ENCODE data around the gene HNRNPUL1. TPM values are rescaled to one million over a fixed set of nuclear protein-coding genes. Genes with fewer than 3 reads are reported as not detected.

HNRNPUL1 gene
- total RNA-seq, 4 donors from 2014 or later, result 148 to 207 (median 179) TPM

DNA sequence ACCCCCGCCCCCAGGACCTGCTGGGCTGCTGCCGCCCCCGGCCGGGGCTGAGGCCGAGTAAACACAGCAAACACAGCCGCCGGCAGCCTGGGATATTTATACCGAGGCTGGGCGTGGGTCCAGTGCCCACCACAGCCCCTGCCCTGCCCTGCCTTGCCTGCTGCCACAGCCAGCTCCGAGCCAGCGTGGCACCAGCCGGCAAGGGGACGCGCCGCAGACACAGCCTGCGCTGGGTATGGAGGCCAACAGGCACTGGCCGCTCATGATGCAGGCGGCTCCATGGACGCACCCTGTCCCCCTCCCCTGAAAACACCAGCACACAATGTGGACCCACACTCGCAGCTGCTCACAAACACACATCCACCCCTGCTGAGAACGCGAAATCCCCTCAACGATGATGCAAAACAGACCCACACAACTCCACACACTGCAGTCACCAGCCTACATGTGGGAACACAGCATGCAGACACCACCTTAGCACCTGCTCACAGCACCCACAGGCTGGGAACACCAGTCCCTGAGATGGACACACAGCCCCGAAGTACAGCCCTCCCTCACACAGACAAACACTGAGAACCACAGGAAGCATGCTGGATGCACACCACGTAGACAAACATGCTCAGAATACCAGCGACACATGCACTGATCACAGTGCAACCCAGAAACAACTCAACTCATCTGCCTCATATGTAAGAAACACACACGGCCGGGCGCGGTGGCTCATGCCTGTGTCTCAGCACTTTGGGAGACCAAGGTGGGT is 62.0 kb downstream of the HNRNPUL1 start:
- TF ChIP-seq POLR2AphosphoS5 (IDR thresholded peaks at IDR 0.05) (no peak), EP300 (IDR thresholded peaks at IDR 0.05) (no peak)
- H3K9me3 ChIP-seq, result no peaks in the 10 kb centered on the region
- 8% methylated on average over 8 of the region's 30 CpGs for WGBS
- no peaks in the 10 kb centered on the region for H3K27me3 ChIP-seq
- peak overlapping the region; percentile 40 to 52 (median 46) for H3K4me3 ChIP-seq
- no peak for DNase-seq (ENCODE audit: extremely low spot score)
- intact Hi-C loops (cut with DNase I), result no loop called here
- peaks cover 3 to 48% (median 38%) of the 10 kb centered on the region in 4 donors for H3K36me3 ChIP-seq
- peaks cover 72 to 85% (median 78%) of the 10 kb centered on the region in 4 donors for H3K4me1 ChIP-seq
- H3K27ac ChIP-seq (replicated peaks in 1 of 4), result peak overlapping the region; percentile 78 to 86 (median 84)

DNA sequence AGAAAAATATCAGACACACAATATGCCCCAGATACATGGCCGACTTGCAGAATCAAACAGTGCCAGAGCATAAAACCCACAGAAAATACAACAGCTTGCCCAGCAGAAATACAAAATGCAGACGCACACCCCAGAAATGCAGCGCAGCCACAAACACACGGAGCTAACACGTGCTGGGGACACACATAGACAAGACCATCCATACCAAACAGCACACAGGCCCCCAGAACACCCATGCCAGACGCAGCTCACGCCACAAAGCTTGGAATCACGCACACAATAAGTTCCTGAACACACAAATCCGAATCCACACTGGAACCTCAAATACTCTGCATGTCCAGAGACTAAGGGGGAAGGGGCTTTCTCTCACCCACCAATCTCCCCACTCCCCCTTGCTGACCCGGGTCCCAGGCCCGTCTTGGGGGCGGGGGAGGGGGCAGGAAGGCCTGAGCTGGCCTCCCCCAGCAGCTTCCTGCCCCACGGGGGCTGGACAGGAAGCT is 63.0 kb downstream of the HNRNPUL1 start:
- peak overlapping the region; percentile 47 to 84 (median 59) for H3K27ac ChIP-seq (replicated peaks in 1 of 4)
- H3K4me3 ChIP-seq, result peak overlapping the region; percentile 13 to 46 (median 26)
- no peak for DNase-seq (ENCODE audit: extremely low spot score)
- WGBS, result 47% methylated on average over 12 of the region's 13 CpGs
- peaks cover 8 to 53% (median 44%) of the 10 kb centered on the region in 4 donors for H3K36me3 ChIP-seq
- intact Hi-C loops (cut with DNase I), result no loop called here
- peaks cover 63 to 75% (median 68%) of the 10 kb centered on the region in 4 donors for H3K4me1 ChIP-seq
- H3K27me3 ChIP-seq, result no peaks in the 10 kb centered on the region
- H3K9me3 ChIP-seq, result no peaks in the 10 kb centered on the region
- no peak for TF ChIP-seq POLR2A (IDR thresholded peaks at IDR 0.05; ENCODE audit: low read depth)
- no peak for TF ChIP-seq POLR2AphosphoS5 (IDR thresholded peaks at IDR 0.05)
- no peak for TF ChIP-seq EP300 (IDR thresholded peaks at IDR 0.05)
- TF ChIP-seq, protein P1, sequence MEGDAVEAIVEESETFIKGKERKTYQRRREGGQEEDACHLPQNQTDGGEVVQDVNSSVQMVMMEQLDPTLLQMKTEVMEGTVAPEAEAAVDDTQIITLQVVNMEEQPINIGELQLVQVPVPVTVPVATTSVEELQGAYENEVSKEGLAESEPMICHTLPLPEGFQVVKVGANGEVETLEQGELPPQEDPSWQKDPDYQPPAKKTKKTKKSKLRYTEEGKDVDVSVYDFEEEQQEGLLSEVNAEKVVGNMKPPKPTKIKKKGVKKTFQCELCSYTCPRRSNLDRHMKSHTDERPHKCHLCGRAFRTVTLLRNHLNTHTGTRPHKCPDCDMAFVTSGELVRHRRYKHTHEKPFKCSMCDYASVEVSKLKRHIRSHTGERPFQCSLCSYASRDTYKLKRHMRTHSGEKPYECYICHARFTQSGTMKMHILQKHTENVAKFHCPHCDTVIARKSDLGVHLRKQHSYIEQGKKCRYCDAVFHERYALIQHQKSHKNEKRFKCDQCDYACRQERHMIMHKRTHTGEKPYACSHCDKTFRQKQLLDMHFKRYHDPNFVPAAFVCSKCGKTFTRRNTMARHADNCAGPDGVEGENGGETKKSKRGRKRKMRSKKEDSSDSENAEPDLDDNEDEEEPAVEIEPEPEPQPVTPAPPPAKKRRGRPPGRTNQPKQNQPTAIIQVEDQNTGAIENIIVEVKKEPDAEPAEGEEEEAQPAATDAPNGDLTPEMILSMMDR (IDR thresholded peaks at IDR 0.05), result no peak

DNA sequence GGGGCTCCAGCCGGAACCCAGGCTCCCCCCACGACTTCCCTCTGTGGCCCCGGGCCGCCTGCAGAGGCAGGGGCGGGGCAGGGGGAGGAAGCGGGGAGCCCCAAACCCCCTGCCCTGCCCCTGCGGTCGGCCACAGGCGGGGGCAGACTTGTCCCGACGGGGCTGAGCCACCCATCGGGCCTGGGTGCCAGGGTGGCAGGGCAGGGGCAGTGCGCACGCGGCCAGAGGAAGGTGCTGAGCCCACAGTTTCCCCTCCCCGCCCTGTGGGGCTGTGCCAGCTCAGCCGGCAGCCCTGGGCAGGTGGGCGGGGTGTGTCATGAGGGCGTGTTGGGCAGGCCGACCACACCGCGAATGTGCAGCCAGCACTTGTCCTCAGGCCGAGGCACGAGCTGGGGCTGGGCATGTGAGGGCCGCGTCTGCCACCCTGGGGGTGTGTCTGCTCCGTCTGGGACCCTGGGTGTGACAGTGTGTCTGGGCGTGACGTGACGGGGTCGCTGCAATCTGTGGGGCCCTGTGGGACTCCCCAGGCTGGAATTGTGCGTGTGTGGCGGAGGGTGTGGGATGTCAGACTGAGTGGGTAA is 63.5 kb downstream of the HNRNPUL1 start:
- Histone ChIP-seq H3K27ac (replicated peaks in 1 of 4) (peak overlapping the region; percentile 47 to 84 (median 59)), H3K9me3 (no peaks in the 10 kb centered on the region), H3K36me3 (peaks cover 9 to 53% (median 42%) of the 10 kb centered on the region in 4 donors), H3K27me3 (no peaks in the 10 kb centered on the region), H3K4me3 (peak overlapping the region; percentile 13 to 46 (median 26)), H3K4me1 (peaks cover 59 to 69% (median 63%) of the 10 kb centered on the region in 4 donors)
- TF ChIP-seq POLR2AphosphoS5 (IDR thresholded peaks at IDR 0.05) (peak; percentile 24 to 40), EP300 (IDR thresholded peaks at IDR 0.05) (no peak), POLR2A (IDR thresholded peaks at IDR 0.05; ENCODE audit: low read depth) (no peak)
- TF ChIP-seq, protein P1 (IDR thresholded peaks at IDR 0.05), result no peak
- intact Hi-C loops (cut with DNase I), result no loop called here
- 57% methylated on average over 3 of the region's 33 CpGs for WGBS
- no peak for DNase-seq (ENCODE audit: extremely low spot score)

DNA sequence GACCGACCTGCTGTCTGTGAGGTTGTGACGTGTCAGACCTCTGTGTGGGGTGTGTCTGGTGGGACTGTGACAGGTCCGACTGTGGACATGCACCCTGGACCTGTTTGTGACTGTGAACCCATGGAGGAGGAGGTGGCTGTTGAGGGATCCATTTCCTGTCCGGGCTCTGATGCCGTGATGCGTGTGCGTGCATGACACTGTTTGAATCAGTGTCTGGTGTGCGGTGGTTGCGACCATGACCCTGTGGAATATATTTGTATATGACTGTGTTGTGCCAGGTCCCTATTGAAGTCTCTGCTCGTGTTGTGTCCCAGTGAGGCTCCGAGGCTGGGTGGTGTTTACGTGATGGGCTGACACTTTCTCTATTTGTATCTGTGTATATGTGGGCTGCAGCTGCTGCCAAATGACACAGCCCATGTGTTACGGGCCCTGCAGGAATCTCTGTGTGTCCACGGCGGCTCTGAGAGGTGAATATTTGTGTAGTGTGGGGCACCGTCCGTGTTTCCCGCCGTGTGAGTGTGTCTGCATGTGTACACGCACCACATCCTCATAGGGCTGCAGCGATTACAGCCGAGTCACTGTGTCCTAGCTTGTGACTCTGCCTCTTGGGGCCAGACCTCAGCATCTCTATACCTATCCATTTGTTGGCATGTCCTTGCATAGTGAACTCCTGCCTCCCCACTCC is 64.1 kb downstream of the HNRNPUL1 start:
- WGBS, result 46% methylated on average over 7 of the region's 22 CpGs
- TF ChIP-seq EP300 (IDR thresholded peaks at IDR 0.05) (no peak), POLR2AphosphoS5 (IDR thresholded peaks at IDR 0.05) (no peak), POLR2A (IDR thresholded peaks at IDR 0.05; ENCODE audit: low read depth) (no peak)
- TF ChIP-seq, protein P1 (IDR thresholded peaks at IDR 0.05), result no peak
- Histone ChIP-seq H3K27ac (replicated peaks in 1 of 4) (peak overlapping the region; percentile 47 to 84 (median 59)), H3K4me3 (peak overlapping the region in 3 of 4 donors; percentile 22 to 46 (median 29)), H3K9me3 (no peaks in the 10 kb centered on the region), H3K36me3 (peaks cover 9 to 49% (median 37%) of the 10 kb centered on the region in 4 donors), H3K4me1 (peaks cover 52 to 63% (median 57%) of the 10 kb centered on the region in 4 donors), H3K27me3 (no peaks in the 10 kb centered on the region)
- no peak for DNase-seq (ENCODE audit: extremely low spot score)
- intact Hi-C loops (cut with DNase I), result no loop called here
